ENCODE results near the gene THUMPD3.
A peak's percentile ranks its signal among the peaks of the same experiment; 100 is the strongest.

Gene THUMPD3, protein sequence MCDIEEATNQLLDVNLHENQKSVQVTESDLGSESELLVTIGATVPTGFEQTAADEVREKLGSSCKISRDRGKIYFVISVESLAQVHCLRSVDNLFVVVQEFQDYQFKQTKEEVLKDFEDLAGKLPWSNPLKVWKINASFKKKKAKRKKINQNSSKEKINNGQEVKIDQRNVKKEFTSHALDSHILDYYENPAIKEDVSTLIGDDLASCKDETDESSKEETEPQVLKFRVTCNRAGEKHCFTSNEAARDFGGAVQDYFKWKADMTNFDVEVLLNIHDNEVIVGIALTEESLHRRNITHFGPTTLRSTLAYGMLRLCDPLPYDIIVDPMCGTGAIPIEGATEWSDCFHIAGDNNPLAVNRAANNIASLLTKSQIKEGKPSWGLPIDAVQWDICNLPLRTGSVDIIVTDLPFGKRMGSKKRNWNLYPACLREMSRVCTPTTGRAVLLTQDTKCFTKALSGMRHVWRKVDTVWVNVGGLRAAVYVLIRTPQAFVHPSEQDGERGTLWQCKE

DNA sequence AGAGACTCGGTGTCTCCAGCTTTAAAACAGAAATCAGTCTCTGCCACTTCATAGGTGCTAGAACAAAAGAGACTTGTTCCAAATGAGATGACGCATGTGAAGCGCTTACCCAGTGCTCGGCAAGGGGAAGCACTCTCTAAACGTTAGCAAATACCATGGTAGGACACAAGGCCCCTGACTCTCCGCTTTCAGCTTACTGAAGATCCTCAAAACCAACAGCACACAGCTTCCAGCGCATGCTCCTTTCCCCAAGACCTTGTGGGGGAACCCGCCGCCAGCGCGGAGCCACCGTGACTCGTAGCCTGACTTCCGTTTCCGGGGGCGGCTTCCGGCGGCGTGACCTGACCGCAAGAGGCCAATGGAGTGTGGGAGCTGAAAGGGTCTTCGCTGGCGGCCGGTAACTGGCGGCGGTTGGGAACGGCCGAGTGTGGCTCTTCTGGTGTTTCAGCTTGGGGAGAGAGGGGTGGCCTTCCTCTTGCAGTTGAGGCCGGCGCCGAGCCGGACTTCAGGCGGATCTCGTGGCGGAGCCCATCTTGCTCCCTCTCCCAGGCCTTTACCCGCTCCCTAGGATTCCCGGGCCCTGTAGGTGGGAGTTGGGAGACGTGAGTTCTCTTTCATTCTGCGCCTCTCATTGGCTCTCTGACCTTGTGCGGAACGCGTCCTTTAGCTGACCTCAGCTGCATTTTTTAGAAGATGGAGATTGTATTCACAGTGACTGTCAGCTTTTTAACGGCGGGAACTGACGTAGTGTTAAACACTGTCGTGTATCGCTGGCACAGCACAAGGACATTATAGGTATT is at the start of gene THUMPD3:
THUMPD3 (plus strand) TSS at position 324 of the 800 bp plus-strand sequence. CDS start 2,015 bp downstream, outside the sequence.
- peak within 1 kb of the TSS; percentile 81 for H3K4me3 ChIP-seq (ENCODE audit: low read depth, low read length)
- TF ChIP-seq, protein P1, sequence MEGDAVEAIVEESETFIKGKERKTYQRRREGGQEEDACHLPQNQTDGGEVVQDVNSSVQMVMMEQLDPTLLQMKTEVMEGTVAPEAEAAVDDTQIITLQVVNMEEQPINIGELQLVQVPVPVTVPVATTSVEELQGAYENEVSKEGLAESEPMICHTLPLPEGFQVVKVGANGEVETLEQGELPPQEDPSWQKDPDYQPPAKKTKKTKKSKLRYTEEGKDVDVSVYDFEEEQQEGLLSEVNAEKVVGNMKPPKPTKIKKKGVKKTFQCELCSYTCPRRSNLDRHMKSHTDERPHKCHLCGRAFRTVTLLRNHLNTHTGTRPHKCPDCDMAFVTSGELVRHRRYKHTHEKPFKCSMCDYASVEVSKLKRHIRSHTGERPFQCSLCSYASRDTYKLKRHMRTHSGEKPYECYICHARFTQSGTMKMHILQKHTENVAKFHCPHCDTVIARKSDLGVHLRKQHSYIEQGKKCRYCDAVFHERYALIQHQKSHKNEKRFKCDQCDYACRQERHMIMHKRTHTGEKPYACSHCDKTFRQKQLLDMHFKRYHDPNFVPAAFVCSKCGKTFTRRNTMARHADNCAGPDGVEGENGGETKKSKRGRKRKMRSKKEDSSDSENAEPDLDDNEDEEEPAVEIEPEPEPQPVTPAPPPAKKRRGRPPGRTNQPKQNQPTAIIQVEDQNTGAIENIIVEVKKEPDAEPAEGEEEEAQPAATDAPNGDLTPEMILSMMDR (IDR thresholded peaks at IDR 0.05; ENCODE audit: borderline replicate concordance, insufficient read depth, low read depth, low read length) = no peak

DNA sequence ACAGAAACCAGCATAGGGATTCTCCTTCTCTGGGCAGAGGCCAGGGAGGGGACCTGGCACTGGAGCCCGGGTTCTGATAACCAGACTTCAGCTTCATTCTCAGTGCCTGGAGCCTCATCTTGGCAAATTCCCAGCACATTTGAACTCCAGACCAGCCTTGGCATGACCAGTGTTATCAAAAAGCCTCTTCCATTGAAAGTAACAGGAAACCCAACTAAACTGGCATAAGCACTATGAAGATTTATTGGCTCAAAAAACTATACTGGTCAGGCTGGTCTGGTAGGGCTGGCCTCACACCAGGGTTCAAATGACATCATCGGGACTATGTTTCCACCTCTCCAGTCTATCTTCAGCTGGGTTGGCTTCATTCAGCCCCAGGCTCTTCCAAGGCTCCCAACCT is 48.1 kb upstream of the THUMPD3 start:
- TF ChIP-seq, protein P1 (IDR thresholded peaks at IDR 0.05; ENCODE audit: borderline replicate concordance, insufficient read depth, low read depth, low read length) = no peak

DNA sequence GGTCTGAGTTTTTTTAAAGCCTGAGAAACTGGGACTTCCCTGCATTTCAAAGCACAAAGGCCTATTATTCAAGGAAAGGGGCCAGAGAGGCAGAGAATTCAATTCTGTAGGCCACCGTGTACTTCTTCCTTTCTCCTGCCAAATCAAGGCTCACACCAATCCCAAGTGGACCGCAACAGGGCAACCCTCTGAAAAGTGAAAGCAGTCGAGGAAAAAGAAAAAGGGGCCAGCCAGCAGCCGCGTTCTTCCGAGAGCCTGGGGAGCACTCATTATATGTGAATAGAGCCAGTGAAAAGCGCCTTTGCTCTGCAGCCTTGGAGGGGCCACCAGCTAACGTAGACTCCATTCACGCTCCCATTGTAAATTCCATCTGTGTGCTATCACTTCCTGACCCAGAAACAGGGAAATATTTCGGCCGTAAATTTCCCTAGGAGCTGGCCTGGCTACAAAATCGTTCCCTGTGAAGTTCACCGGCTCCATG is 45.9 kb upstream of the THUMPD3 start:
- no peak overlapping the region for H3K4me3 ChIP-seq (ENCODE audit: low read depth, low read length)
- TF ChIP-seq, protein P1 (IDR thresholded peaks at IDR 0.05; ENCODE audit: borderline replicate concordance, insufficient read depth, low read depth, low read length) = no peak

More for the DNA sequence above, 48.1 kb upstream of the THUMPD3 start:
- H3K4me3 ChIP-seq (ENCODE audit: low read depth, low read length) = no peak overlapping the region

DNA sequence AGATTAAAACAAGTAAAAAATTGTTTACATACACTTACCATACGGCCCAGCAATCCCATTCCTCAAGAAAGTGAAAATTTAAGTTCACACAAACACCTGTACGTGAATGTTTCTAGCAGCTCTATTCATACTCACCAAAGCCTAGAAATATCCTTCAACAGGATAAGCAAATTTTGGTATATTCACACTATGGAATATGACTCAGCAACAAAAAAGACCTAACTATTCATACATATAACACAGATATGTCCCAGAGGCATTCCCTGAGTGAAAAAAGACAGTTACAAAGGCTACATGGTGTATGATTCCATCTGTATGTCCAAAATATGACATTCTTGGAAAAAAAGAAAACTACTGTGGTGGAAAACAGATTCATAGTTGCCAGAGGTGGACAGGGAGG is 40.1 kb upstream of the THUMPD3 start:
- TF ChIP-seq, protein P1 (IDR thresholded peaks at IDR 0.05; ENCODE audit: borderline replicate concordance, insufficient read depth, low read depth, low read length) = no peak
- no peak overlapping the region for H3K4me3 ChIP-seq (ENCODE audit: low read depth, low read length)

DNA sequence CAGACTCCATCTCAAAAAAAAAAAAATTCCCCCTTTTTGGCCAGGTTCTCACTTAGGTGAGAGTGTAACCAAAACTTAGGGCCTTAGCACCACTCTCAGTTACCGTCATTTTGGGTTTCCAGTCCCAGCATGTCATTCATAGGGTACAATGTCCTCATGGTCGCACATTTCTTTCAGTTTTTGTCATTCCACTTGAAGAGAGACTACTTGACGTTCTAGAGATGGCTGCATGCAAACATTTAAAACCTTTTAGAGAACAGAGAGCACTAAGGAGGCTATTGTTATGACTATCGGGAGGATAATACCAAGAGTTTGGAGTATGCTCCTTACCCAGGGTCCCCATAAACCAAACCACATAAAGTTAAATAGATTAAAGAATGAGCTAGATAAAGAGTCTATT is 37.9 kb upstream of the THUMPD3 start:
- TF ChIP-seq, protein P1 (IDR thresholded peaks at IDR 0.05; ENCODE audit: borderline replicate concordance, insufficient read depth, low read depth, low read length) = no peak
- no peak overlapping the region for H3K4me3 ChIP-seq (ENCODE audit: low read depth, low read length)

DNA sequence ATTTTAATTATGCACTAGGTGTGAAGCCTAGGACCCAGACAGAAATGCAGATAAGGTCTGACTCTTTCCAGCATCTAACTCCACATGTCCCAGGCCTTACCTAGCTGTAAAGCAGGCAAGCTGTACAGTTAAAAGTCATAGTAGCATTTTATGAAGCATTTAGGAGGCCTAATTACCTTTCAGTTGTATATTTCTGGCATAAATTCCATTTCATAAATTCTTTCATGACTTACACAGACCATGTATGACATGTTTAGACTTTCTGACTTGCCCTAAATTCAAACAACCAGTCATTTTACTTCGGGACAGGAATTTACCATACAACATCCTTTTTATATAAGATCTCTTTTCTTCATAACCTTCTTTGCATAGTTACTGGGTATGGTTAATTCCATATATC is 35.3 kb upstream of the THUMPD3 start:
- TF ChIP-seq, protein P1 (IDR thresholded peaks at IDR 0.05; ENCODE audit: borderline replicate concordance, insufficient read depth, low read depth, low read length) = no peak
- H3K4me3 ChIP-seq (ENCODE audit: low read depth, low read length) = no peak overlapping the region
